GM18502 (cell line): ENCODE results near the gene TCTN3.
A peak's percentile ranks its signal among the peaks of the same experiment; 100 is the strongest.
"Not testable (repeated sequence)": the region's sequence is repeated elsewhere in the genome, so short reads cannot be mapped to it uniquely, and the experiment has no call there.

ENCODE experiments used
- ATAC-seq: cut with Tn5 transposase; IDR thresholded peaks from one replicate; pipeline ENCODE4 v1.9.1; 2021; ENCODE audit warnings: mild to moderate bottlenecking; ENCODE audit not compliant: unreplicated experiment, poor library complexity

The TCTN3 gene, protein sequence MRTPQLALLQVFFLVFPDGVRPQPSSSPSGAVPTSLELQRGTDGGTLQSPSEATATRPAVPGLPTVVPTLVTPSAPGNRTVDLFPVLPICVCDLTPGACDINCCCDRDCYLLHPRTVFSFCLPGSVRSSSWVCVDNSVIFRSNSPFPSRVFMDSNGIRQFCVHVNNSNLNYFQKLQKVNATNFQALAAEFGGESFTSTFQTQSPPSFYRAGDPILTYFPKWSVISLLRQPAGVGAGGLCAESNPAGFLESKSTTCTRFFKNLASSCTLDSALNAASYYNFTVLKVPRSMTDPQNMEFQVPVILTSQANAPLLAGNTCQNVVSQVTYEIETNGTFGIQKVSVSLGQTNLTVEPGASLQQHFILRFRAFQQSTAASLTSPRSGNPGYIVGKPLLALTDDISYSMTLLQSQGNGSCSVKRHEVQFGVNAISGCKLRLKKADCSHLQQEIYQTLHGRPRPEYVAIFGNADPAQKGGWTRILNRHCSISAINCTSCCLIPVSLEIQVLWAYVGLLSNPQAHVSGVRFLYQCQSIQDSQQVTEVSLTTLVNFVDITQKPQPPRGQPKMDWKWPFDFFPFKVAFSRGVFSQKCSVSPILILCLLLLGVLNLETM

DNA sequence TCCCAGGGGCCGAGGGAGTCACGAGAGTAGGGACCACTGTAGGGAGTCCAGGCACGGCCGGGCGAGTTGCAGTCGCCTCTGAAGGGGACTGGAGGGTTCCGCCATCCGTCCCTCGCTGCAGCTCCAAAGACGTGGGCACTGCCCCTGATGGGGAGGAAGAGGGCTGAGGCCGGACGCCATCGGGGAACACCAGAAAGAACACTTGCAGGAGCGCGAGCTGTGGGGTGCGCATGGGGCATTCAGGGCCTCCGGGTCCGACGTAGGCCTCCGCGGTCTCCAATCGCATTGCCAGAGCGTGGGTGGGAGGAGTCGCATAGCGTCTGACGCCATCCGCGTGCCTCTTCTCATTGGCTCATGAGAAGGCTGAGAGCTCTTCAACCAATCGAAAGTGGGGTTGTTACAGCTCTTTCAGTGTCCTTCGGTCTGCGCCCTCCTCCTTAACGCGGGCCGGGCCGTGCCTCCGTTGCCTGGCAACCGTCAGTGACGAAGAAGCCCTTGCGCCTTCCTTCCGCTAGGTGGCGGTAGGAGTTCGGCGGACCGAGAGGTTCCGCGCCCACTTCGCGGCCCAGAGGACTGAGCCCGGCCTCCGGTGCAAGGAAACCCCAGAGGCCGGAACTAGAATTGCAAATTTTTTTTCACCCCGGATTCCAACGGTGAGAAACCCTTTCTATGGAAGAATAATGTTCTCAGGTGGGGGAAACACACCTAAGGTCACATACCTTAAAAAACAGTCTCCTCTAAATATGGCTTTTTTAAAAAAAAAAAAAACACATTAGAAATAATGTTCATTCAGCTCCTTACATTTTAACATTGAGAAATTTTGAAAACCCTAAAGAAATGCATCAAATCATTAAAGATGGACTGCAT is at the start of gene TCTN3:
TSS of gene TCTN3 (minus strand) at position 260 of the 867 bp plus-strand sequence. CDS start at position 232, 28 bp downstream.
- peak; percentile 98 for ATAC-seq

DNA sequence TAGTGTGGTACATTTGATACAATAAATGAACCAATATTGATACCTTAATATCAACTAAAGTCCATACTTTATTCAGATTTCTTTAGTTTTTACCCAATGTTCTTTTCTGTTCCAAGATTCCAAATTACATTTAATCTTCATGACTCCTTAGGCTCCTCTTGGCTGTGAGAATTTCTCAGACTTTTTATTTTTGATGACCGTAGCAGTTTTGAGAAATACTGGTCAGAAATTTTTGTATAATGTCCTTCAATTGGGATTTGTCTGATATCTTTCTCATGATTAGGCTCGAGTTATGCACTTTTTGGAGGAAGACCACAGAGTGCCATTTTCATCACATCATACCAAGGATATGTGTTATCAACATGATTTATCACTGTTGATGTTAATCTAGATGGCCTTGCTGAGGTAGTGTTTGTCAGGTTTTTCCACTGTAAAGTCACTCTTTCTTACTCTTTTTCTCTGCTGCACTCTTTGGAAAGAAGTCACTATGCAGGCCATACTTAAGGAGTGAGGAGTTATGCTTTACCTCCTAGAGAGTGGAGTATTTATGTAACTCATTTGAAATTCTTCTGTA is 49.3 kb upstream of the TCTN3 start:
- no peak for ATAC-seq

DNA sequence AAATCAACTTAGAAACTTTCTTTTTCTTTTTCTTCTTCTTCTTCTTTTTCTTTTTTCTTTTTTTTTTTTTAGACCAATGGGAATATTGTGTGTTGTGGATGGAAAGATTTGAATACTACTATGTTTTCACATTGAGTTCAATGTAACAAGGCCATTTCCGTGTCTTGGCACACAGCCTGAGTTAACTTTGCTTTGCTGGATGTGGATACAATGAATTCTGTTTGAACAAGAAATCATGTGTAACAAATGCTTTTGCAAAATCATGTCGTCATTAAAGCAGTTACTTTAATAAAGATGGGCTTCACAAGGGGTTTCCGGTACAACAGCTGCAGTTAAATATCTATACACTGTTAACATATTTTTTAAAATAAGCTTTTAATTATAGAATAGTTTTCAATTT is 48.8 kb upstream of the TCTN3 start:
- peak; percentile 25 for ATAC-seq

DNA sequence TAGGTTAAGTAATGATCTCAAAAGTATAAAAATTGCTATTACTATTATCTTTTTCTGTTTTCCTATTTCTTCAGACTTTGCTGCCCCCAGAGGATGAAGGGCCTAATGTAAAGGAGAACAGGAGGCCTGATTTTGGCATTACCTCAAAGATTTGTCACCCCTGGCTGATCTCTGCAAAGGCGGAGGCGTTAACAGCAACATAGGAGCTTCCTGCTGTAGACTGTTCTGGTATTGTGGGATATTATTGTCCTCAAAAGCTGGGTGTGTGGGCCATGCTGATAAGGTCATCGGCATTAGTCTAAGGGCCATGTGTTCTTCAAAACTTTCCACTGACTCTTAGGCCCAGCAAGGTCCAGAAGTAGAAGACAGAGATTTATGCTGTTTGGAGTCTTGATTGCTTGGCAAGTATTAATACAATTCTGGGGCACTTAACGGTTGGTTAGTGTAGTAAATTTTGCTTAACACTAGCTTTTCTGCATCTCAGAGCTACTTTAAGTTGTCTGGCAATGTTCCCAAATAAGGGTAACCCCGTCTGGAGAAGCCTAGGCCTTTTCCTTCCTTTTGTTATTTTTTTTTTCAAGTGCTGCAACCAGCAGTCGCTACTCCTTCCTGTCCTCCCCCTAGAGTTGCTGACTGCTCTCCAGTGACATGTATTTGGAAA is 48.2 kb upstream of the TCTN3 start:
- peak; percentile 80 for ATAC-seq

DNA sequence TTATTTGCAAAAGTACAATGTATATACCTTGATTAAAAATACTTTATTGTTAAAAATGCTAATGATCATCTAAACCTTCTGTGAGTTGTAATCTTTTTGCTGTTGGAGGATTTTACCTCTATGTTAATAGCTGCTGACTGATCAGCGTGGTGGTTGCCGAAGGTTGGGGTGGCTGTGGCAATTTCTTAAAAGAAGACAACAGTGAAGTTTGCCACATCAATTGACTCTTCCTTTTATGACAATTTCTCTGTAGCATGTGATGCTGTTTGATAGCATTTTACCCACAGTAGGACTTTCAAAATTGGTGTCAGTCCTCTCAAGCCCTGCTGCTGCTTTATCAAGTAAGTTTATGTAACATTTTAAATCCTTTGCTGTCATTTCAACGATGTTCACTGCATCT is 45.3 kb upstream of the TCTN3 start:
- no peak for ATAC-seq

DNA sequence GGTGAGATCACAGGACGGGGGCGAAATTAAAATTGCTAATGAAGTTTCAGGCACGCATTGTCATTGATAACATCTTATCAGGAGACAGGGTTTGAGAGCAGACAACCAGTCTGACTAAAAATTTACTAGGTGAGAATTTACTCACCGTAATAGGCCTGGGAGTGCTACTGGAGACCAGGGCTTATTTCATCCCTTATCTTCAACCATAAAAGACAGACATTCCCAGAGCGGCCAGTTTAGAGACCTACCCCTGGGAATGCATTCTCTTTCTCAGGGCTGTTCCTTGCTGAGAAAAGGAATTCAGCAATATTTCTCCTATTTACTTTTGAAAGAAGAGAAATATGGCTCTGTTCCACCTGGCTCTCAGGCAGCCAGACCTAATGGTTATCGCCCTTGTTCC is 39.2 kb upstream of the TCTN3 start:
- ATAC-seq: not testable (repeated sequence)

DNA sequence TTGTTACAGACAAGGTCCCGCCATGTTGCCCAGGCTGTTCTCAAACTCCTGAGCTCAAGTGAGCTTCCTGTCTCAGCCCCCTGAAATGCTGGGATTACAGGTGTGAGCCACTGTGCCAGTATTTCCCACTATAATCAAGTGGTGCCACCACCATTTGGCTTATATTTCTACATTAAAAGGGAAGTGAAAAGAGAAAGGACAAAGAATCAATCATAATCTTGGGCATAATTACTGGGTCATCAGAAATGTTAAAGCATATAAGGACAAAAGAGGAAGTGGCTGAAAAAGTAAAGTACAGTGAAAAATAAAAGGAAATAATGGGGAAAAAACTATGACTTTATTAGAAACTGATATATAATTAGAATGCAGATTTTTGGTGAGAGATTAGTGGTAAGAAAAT is 36.5 kb upstream of the TCTN3 start:
- no peak for ATAC-seq

DNA sequence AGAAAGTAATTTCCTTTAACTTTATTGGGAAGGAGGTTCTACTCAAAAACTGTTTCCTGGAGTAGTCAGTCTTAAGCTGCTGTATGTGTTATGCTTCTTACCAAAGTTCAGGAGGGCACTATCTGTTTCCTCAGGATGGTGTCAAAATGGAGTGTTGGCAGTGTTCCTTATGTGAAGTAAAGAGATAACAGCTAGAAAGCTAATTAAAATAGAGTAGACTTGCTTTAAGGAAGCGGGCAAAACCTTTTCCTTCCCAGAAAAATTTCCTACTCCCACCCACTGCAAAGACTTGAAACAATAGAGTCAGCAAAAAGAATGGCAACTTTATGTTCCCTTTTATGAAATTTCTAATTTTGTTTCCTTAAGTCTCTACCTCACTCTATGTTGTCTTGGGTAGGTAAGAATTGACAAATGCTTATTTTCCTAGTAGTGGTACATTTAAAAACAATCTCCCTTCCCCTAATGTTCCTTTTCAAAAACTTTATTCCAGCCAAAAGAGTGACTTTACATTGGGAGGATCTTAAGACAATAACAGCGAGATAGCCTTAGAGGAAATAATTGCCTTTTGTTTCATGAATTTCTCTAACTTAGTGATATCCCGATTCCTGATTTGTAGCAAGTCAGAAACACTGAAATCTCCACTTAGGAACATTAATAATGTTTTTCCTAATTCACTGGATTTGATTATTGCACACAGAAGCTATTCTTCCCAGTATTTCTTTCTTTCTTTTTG is 35.8 kb upstream of the TCTN3 start:
- no peak for ATAC-seq

DNA sequence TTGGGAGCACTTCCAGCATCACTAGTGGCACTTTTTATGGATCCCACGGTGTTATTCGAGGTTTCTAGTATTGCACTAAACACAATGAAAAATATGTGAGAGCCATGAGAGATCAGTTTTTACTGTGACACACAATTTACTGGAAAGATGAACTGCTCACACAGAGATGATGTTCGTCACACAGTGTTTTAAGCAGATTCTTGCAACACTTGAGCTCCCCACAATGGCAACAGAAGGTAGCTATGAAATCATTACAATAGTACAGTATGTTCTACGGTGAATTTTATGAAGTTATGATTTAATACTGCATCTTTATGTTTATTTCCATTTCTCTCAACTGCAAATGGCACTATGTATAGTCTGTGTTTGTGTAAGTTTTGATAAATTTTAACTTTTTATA is 34.8 kb upstream of the TCTN3 start:
- no peak for ATAC-seq

DNA sequence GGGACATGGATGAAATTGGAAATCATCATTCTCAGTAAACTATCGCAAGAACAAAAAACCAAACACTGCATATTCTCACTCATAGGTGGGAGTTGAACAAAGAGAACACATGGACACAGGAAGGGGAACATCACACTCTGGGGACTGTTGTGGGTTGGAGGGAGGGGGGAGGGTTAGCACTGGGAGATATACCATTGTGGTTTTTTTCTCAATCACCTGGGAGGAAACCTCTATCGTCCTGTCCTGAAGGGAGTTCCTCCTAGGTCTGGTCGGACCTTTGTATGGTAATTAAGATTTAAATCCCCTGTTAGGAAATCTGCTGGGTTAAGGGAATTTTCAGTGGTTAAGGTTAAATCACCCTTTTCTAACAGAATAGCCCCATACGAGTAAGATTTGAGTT is 28.8 kb upstream of the TCTN3 start:
- ATAC-seq: not testable (repeated sequence)

DNA sequence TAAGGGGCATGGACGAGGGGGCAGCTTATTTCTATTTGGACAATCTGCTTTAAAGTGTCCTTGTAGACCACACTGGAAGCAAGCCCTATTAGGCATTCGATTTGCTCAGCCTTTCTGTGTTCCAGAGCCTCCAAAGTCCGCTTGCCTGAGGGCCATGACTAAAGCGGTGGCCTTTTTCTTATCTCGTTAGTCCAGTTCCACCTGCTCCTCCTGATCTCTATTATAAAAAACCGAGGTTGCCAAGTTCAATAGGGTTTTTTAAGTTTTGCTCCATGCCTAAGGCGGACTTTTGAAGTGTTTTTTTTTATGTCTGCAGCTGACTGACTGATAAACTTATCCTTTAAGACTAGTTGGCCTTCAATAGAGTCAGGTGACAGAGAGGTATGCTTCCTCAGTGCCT is 27.0 kb upstream of the TCTN3 start:
- ATAC-seq: not testable (repeated sequence)

DNA sequence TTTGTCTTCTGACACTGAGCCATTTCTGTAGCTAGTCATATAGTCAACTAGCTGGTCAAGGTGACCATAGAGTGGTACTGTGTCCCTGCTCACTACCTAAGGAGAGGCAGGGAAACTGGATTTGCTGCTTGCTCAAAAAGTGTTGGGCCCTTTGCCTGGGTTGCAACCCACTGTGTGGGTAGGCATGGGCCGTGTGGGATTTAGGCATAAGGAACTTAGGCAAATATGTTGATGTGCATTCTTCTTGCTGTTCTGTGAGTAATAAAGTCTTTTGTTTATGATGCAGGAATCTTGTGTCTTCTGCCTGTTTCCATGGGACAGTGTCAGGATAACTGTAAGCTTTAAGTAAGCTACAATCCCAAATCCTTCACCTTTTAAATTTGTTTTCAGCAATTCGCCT is 23.1 kb upstream of the TCTN3 start:
- ATAC-seq: no peak

DNA sequence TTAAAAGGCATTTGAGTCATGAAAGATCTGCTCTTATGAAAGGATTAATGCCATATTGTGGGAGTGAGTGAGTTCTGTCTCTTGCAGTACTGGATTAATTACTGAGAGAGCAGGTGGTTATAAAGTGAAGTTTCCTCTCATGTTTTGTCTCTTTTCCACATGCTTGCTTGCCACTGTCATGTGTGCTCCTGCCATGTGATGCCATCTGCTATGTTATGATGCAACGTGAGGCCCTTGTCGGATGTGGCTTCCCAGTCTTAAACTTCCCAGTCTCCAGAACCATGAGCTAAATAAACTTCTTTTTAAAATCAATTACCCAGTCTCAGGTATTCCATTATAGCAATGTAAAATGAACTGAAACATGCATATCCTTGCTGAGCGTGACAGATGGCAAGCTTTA is 22.7 kb upstream of the TCTN3 start:
- no peak for ATAC-seq

DNA sequence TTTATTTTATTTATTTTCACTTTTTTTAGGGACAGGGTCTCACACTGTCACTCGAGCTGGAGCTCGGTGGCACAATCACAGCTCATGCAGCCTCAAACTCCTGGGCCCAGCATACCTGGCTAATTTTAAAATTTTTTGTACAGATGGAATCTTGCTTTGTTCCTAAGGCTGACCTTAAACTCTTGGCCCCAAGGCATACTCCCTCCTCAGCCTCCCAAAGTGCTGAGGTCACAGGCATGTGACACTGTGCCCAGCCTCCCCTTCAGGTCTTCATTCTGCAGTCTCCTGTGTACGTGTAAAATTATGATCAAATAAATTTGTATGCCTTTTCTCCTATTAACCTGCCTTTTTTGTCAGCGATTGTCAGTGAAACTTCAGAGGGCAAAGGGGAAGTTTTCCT is 17.8 kb upstream of the TCTN3 start:
- no peak for ATAC-seq

DNA sequence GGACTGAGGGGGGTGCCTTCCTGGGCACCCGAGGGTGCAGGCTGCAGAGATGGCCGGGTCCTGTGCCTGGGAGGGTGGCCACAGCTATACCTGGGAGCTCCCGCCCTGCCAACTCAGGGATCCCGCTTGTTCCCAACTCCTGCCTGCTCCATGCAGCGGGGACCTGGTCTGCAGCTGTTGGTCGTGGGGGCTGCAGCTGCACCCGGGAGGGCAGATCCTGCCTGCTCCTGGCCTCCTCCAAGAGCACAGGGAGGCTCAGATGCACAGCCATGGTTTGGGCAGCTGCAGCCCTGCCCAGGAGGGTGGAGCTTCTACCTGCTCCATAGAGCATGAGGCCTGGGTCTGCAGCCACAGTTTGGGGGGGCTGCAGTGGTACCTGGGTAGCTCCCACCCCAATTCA is 13.3 kb upstream of the TCTN3 start:
- no peak for ATAC-seq

DNA sequence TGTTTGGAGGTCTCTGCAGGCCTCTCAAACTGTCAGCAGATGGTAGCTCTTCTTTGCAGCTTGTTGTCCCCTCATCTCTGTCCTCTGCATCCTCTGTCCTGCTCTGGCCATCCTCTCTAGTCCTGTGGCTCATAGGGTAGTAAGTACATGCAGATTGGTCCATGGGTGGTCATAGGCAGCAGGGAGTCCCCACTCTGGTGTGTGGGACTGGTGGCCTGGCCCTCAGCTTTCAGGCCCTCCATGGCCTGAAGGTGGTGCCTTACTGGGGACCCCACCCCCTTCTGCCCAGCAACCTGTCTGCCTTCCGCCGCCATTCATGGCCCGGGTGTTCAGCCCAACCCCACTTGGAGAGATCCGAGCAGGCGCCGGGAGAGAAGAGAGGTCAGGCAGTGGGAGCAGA is 12.8 kb upstream of the TCTN3 start:
- no peak for ATAC-seq

DNA sequence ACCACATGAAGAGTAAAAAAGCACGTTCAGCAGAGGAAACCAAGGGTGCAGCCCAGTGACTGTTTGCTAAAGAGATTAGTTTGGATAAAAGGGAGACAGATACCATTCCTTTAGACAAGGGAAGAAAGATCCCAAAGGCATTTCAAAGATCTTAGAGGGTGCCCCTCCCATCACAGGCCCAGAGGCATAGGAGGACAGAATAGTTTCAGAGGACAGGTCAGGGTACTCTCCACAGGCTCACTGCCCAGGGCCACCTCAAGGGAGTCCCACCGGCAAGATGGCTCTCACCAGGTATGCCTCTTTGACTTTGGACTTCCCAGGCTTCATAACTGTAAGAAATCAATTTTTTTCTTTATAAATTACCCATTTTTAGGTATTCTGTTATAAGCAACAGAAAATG is 4.7 kb upstream of the TCTN3 start:
- ATAC-seq: no peak

DNA sequence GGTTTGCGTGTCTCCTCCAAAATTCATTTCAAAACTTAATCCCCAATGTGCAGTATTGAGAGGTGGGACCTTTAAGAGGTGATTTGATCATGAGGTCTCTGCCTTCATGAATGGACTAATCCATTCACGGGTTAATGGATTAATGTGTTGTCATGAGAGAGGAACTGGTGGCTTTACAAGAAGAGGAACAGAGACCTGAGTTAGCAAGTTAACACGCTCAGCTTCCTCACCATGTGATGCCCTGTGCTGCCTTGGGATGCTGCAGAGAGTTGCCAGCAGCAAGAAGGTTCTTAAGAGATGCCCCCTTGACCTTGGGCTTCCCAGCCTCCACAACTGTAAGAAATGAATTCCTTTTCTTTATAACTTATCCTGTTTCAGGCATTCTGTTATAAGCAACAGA is 3.7 kb upstream of the TCTN3 start:
- no peak for ATAC-seq

DNA sequence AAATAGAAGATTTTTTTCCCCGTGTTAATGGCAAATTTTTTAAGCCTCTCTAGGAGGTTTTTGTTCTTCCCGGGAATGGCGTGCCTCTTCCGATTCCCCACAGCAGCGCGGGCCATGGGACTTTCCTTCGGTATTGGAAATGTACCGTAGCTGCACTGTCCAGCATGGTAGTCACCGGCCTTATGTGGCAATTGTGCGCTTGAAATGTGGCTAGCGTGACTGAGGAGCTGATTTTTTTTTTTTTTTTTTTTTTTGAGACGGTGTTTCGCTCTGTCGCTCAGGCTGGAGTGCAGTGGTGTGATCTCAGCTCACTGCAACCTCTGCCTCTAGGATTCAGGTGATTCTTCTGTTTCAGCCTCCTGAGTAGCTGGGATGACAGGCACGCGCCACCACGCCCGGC is 938 bp upstream of the TCTN3 start:
- no peak for ATAC-seq
